Measurements from ENCODE around the gene CELF1.

GRCh38 chr11:47583844-47584243 is 30.9 kb upstream of the CELF1 start:
- TF ChIP-seq POLR2A (IDR thresholded peaks at IDR 0.05): no peak
- TF ChIP-seq CTCF (IDR thresholded peaks at IDR 0.05): no peak
- TF ChIP-seq POLR2AphosphoS5 (IDR thresholded peaks at IDR 0.05): no peak
- no peak for TF ChIP-seq EP300 (IDR thresholded peaks at IDR 0.05)

Measured in gastroesophageal sphincter (tissue), 3 donors.